Right lobe of liver (tissue), 4 donors: ENCODE results near the gene PNPLA5.

Experiments
- POLR2A ChIP-seq: fragments of 450-650 bp; IDR thresholded peaks from one replicate; pipeline ENCODE4 v1.6.1; 2017; ENCODE audit warnings: antibody characterized with exemption, mild to moderate bottlenecking
- TF ChIP-seq, protein P1 (sequence below), 4 donors: fragments of 200-600 bp in 3 of 4; fragments of 450-650 bp in 1 of 4; IDR thresholded peaks; one replicate each; pipeline versions ENCODE4 v1.5.1 to v1.8.0; 2016 to 2022; ENCODE audit warnings: antibody characterized with exemption in 4 of 4, mild to moderate bottlenecking in 2 of 4
- donor health status: DM: no; HTN: no; CAD: no.
- donor health status: DM: no; HTN: no; CAD: no.
- donor health status: DM: no; HTN: yes; CAD: no.

DNA sequence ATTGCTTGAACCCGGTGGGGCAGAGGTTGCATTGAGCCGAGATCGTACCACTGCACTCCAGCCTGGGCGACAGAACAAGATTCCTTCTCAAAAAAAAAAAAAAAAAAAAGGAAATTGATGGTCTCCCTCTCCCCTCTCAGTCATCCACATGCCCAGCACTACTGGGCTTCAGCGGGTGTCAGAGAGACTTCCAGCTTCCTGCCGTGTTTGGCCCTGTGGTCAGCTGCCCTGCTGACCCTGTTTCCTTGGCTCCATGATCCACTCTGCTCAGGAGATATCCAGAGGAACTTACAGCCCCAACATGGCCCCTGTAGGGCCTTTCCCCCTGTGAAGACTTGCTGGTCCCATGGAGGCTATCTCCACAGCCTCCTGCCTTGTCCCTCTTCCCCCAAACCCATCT, 25.7 kb upstream of the PNPLA5 start:
- TF ChIP-seq, protein P1, sequence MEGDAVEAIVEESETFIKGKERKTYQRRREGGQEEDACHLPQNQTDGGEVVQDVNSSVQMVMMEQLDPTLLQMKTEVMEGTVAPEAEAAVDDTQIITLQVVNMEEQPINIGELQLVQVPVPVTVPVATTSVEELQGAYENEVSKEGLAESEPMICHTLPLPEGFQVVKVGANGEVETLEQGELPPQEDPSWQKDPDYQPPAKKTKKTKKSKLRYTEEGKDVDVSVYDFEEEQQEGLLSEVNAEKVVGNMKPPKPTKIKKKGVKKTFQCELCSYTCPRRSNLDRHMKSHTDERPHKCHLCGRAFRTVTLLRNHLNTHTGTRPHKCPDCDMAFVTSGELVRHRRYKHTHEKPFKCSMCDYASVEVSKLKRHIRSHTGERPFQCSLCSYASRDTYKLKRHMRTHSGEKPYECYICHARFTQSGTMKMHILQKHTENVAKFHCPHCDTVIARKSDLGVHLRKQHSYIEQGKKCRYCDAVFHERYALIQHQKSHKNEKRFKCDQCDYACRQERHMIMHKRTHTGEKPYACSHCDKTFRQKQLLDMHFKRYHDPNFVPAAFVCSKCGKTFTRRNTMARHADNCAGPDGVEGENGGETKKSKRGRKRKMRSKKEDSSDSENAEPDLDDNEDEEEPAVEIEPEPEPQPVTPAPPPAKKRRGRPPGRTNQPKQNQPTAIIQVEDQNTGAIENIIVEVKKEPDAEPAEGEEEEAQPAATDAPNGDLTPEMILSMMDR (IDR thresholded peaks at IDR 0.05), result no peak
- TF ChIP-seq POLR2A, result no peak
